GM18868 (cell line): ENCODE measurements around the gene SEPTIN7.
A peak's percentile ranks its signal among the peaks of the same experiment; 100 is the strongest.
"Not testable (repeated sequence)": the region's sequence is repeated elsewhere in the genome, so short reads cannot be mapped to it uniquely, and the experiment has no call there.

Experiments used
- ATAC-seq: cut with Tn5 transposase; IDR thresholded peaks from one replicate; pipeline ENCODE4 v1.9.1; 2021; ENCODE audit warnings: mild to moderate bottlenecking, moderate library complexity; ENCODE audit not compliant: unreplicated experiment

Gene SEPTIN7

GRCh38 chr7:35800718-35801391 lies at the start of gene SEPTIN7:
TSS of gene SEPTIN7 (plus strand) at chr7:35801057. CDS start at chr7:35801210, 153 bp downstream.
- peak; percentile 88 for ATAC-seq

- ATAC-seq: no peak
Measured at GRCh38 chr7:35752742-35753141, 48.1 kb upstream of the SEPTIN7 start.

- no peak for ATAC-seq
Measured at GRCh38 chr7:35753761-35754603, 46.9 kb upstream of the SEPTIN7 start.

DNA sequence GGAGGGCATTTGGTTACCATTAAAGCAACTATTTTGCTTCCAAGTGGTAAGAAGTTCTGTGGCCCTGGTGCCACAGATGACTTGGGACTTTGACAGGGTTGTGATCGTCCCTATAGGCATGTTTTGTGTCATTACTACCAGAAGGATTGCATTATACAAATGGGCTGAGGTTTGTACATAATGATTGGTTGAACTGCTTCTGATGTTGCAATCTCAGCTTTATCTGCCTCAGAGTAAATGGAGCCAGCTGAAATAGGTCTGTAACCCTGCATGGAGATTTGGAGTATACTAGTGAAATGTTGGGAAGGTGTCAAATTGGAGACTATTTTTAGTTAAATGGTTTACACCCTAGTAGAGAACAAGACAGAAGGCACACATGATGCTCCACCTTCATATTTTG lies 46.1 kb upstream of the SEPTIN7 start:
- no peak for ATAC-seq

DNA sequence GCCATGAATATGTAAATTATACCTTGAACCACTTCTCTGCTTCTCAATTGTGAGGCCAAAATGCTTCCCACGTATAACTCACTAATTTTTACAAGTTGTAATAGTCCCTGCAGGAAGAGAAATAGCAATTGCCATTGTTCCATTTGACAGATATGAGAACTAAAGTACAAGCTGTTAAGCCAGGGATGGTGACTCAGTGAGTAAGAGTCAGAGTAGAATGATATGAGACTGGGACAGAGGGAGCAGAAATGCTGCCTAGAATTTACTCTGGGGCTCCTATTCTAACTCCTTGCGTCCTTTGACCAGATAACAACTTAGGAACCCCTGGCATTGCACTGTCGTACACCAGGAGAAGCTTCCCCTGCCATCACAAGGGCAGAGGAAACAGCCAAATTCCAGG lies 45.1 kb upstream of the SEPTIN7 start:
- ATAC-seq: no peak

GRCh38 chr7:35756453-35756852 lies 44.4 kb upstream of the SEPTIN7 start:
- not testable (repeated sequence) for ATAC-seq

GRCh38 chr7:35757574-35757973 lies 43.3 kb upstream of the SEPTIN7 start:
- no peak for ATAC-seq

GRCh38 chr7:35758421-35758820 lies 42.4 kb upstream of the SEPTIN7 start:
- ATAC-seq: no peak

DNA sequence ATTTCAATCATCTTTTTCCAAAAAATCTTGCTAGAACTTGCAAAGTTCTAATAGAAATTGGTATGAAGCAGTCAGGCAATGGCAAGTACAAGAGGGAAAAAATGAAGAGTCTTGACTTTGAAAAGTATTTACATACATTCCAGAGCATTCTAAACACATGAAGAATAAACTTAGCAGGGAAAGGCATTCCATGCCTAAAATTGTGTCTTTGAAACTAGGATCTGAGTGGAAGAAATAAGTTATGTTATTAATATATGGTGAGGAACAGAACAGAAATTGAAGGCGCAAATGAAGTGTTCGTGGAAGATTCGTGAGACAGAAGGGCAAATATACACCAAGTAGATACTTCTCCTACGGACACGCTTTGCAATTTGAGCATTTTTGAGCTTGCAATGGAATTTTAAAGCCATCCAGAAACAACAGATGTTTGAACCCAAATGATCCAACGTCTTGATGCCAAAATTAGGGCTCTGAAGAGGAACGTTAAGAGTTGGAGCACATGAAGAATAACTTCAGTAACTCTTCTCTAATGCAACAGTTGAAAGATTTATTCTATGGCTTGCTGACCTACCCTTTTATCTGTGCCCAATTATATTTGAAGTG lies 40.6 kb upstream of the SEPTIN7 start:
- ATAC-seq: no peak

DNA sequence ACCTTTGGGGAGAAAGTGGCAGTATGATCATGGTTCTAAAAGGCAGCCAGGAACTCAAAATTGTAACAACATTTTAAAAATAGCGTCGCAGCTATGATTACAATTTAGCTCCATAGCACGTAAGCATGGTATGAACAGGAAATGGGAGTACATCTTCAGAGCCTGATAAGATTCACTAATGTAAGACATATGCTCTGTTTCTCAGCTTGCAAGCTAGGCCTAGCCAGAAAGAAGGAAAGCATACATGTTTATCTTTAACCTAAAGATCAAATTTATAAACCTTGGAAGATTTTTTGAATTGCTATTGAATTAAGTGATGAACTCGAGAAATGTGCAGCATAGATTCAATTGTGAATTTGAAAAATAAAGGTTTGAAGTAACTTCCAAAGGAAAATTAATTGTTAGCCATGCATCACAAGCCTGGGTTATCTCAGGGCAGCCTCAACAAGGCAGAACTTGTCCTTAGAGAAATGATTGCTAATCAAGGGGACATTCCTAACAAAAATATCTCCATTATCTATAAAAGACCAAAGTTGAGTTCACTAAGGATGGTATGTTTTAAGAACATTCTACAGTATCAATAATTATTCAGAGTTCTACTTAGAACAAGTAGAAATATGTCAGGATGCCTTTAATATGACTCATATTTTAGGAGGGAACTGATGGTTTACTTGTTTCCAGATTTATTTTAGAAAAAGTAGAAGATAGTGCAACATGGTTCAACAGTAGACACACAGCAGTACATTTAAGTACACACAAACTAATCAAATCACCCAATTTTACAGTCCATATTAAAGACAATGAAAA lies 38.8 kb upstream of the SEPTIN7 start:
- ATAC-seq: no peak

GRCh38 chr7:35762781-35763180 lies 38.1 kb upstream of the SEPTIN7 start:
- ATAC-seq: no peak

- no peak for ATAC-seq
Measured at GRCh38 chr7:35768346-35768745, 32.5 kb upstream of the SEPTIN7 start.

- no peak for ATAC-seq
Measured at GRCh38 chr7:35771776-35772175, 29.1 kb upstream of the SEPTIN7 start.

GRCh38 chr7:35773994-35774393 lies 26.9 kb upstream of the SEPTIN7 start:
- no peak for ATAC-seq

DNA sequence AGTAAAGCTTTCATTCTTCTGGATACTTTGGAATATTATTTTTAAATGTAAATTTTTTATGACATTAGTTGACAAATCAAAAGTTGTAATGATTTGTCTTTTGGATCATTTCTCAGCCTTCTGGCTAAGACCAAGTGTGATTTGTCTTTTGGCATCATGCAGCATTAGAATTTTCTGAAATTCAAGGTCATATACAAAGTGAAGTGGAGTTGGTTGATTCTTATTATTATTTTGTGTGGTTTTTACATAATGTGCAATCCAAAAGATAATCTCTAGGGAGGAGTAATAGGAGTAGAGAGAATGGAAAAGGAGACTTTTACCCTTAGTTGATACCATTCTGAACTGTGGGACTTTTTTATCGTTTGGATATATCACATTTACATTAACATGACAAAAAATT lies 24.2 kb upstream of the SEPTIN7 start:
- no peak for ATAC-seq

DNA sequence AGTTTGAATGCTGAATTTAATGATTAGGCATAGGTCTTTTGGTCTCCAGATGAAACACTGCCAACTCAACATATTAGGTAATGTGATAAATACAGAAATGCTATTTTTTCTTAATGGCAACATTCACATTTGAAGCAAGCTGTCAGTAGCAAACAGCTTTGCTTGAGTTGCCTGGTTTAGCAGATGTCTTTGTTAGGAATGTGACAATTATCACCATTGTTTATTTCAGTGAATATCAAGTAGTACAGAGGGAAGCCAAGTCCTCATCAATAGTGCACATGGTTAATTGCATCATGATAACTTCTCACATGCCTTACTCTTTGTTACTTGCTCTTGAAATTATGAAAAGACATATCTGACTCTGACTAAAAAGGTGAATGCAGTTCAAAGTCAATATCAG lies 23.7 kb upstream of the SEPTIN7 start:
- ATAC-seq: no peak

DNA sequence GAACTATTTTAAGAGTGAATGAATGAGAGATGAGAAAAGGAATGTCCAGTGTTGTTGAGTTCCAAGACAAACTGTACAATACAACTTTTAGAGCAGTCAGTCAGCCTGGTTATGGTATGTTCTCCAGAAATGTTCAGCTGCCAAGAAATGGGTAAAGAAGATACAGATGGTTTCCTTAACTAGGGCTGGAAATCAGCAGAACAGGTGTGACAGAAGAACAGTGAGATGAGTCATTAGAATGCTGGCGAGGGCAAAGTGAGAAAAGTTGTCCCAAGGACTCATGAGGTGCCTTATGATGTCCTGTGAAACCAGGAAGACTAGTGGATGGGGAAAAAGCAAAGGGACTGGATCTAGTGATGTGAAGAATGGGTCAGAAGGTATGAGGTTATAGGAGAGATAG lies 20.8 kb upstream of the SEPTIN7 start:
- no peak for ATAC-seq

GRCh38 chr7:35781200-35781701 lies 19.6 kb upstream of the SEPTIN7 start:
- no peak for ATAC-seq

- ATAC-seq: no peak
Measured at GRCh38 chr7:35781767-35782515, 18.9 kb upstream of the SEPTIN7 start.

DNA sequence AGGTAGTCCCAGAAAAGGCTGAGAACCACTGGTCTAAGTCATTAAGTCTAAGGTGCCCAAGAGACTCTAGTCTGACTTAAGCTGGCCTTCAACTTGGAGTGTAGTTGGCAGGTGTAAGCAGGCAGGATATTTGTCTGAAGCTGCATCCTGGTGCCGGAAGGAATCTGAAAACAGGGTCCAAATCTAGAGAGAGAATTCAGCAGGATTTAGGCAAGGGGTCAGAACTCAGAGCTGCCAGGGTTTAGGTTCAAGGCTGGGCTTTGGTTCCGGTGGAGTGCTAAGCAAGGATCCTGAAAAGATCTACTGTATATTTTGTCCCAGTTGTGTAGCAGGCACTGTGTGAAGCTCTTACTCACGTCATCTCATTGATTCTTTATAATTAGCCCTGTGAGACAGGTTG lies 16.5 kb upstream of the SEPTIN7 start:
- no peak for ATAC-seq
